A549 (cell line): ENCODE measurements around the gene SEL1L3. TPM values are rescaled to one million over a fixed set of nuclear protein-coding genes. Genes with fewer than 3 reads are reported as not detected.
"Not testable (repeated sequence)": the region's sequence is repeated elsewhere in the genome, so short reads cannot be mapped to it uniquely, and the experiment has no call there.

Source experiments
- ATAC-seq, 2 experiments: fragments of 200-7000 bp in 1 of 2; fragments of >200 bp in 1 of 2; cut with Nextera tagmentation in 1 of 2; cut with Tn5 transposase in 1 of 2; 3 replicates each; pipeline versions ENCODE4 v1.8.0 to v1.9.1; 2018 to 2020; ENCODE audit warnings: mild to moderate bottlenecking in 1 of 2, moderate library complexity in 1 of 2
- CTCF ChIA-PET: fragments of 300-600 bp; sonication (Branson Sonifier 250); formaldehyde crosslinking; extraction: SDS; loops from one replicate; lab custom pipeline; 2021; ENCODE audit warnings: antibody characterized with exemption, inconsistent platforms; lab: Yijun Ruan, JAX
- POLR2A ChIA-PET: fragments of 350-600 bp; formaldehyde crosslinking; extraction: SDS; loops from one replicate; lab custom pipeline; 2021; ENCODE audit warnings: antibody characterized with exemption, inconsistent platforms; lab: Yijun Ruan, JAX
- DNase-seq, 2 experiments: peaks; one replicate each; pipeline versions ENCODE4 v3.0.0 to v3.0.0-alpha.2; 2011 to 2016; ENCODE audit warnings: low read depth in 1 of 2, low spot score in 1 of 2
- FAIRE-seq: peaks from 2 replicates; lab custom pipeline; 2011; peaks lifted over from hg19 to GRCh38; lab: Jason Lieb, UNC
- H3K27ac ChIP-seq, 2 experiments: fragments of >200 bp; sonication (Bioruptor Twin); formaldehyde crosslinking; 3 replicates each; pipeline ENCODE4 v1.5.1; 2016 to 2017
- H3K4me1 ChIP-seq: fragments of >200 bp; sonication (Bioruptor Twin); formaldehyde crosslinking; 3 replicates; pipeline ENCODE4 v1.6.1; 2016
- H3K4me2 ChIP-seq: fragments of >200 bp; sonication (Bioruptor Twin); formaldehyde crosslinking; 3 replicates; pipeline ENCODE4 v1.6.1; 2016
- H3K4me3 ChIP-seq: fragments of >200 bp; sonication (Bioruptor Twin); formaldehyde crosslinking; 3 replicates; pipeline ENCODE4 v1.5.1; 2016
- H3K9me3 ChIP-seq: fragments of >200 bp; sonication (Bioruptor Twin); formaldehyde crosslinking; 3 replicates; pipeline ENCODE4 v1.6.1; 2016
- CEBPB ChIP-seq, 2 experiments: fragments of >200 bp in 1 of 2; sonication (Bioruptor Twin) in 1 of 2; formaldehyde crosslinking in 1 of 2; IDR thresholded peaks; 2 replicates each; pipeline ENCODE4 v1.6.1; 2012 to 2016
- CHD4 ChIP-seq: fragments of 200-600 bp; sonication (generic); IDR thresholded peaks from 2 replicates; pipeline ENCODE4 v1.6.1; 2016; ENCODE audit warnings: antibody characterized with exemption, mild to moderate bottlenecking, borderline replicate concordance
- EHMT2 ChIP-seq: fragments of 200-600 bp; sonication (generic); IDR thresholded peaks from 2 replicates; pipeline ENCODE4 v1.6.1; 2016; ENCODE audit warnings: antibody characterized with exemption, low read depth, mild to moderate bottlenecking, moderate library complexity
- EP300 ChIP-seq, 2 experiments: fragments of >200 bp; sonication (Bioruptor Twin); formaldehyde crosslinking; IDR thresholded peaks; 2 replicates in 1 of 2; 3 replicates in 1 of 2; pipeline ENCODE4 v1.6.1; 2016 to 2017
- ESRRA ChIP-seq: fragments of 150-350 bp; IDR thresholded peaks from 2 replicates; pipeline ENCODE4 v1.6.1; 2014; ENCODE audit warnings: mild to moderate bottlenecking, low read length, borderline replicate concordance
- FOSL2 ChIP-seq, 2 experiments: fragments of 450-650 bp in 1 of 2; fragments of >200 bp in 1 of 2; sonication (Bioruptor Twin) in 1 of 2; formaldehyde crosslinking; IDR thresholded peaks; 2 replicates each; pipeline versions ENCODE4 v1.5.0 to v1.6.1; 2016 to 2020; ENCODE audit warnings: mild to moderate bottlenecking in 1 of 2, moderate library complexity in 1 of 2
- JUNB ChIP-seq: fragments of >200 bp; sonication (Bioruptor Twin); formaldehyde crosslinking; IDR thresholded peaks from 2 replicates; pipeline ENCODE4 v1.6.1; 2016
- NFE2L2 ChIP-seq: fragments of 150-350 bp; conservative IDR thresholded peaks from 2 replicates; pipeline ENCODE4 v1.6.1; 2014; ENCODE audit warnings: low read length
- POLR2AphosphoS2 ChIP-seq: conservative IDR thresholded peaks from 2 replicates; pipeline ENCODE4 v1.6.1; 2012; ENCODE audit warnings: low read length, improper control_type of control experiment, inconsistent platforms
- SREBF2 ChIP-seq: fragments of 450-650 bp; IDR thresholded peaks from 2 replicates; pipeline ENCODE4 v1.6.1; 2014; ENCODE audit warnings: mild to moderate bottlenecking, moderate library complexity
- TFCP2L1 ChIP-seq: fragments of 250-450 bp; sonication (Bioruptor Pico); IDR thresholded peaks from 2 replicates; pipeline ENCODE4 v1.5.0; 2021; ENCODE audit warnings: mild to moderate bottlenecking
- ZC3H11A ChIP-seq: fragments of 450-650 bp; IDR thresholded peaks from 2 replicates; pipeline ENCODE4 v1.6.1; 2014; ENCODE audit warnings: antibody characterized with exemption, mild to moderate bottlenecking
- ZFP36 ChIP-seq: fragments of 450-650 bp; IDR thresholded peaks from 2 replicates; pipeline ENCODE4 v1.6.1; 2014; ENCODE audit warnings: borderline replicate concordance; ENCODE audit not compliant: partially characterized antibody
- ZSCAN20 ChIP-seq: fragments of 250-450 bp; sonication (Bioruptor Pico); IDR thresholded peaks from 2 replicates; pipeline ENCODE4 v1.8.0; 2022; ENCODE audit warnings: mild to moderate bottlenecking, moderate library complexity
- WGBS: methylation state at CpG from one replicate; pipeline ENCODE4 v1.1.6; 2017; ENCODE audit errors: missing lambda C conversion rate; 5-methylcytosine and 5-hydroxymethylcytosine counted together
- polyA minus RNA-seq: library from RNA; depleted of rRNA, polyadenylated mRNA; stranded (reverse); fragments of >200 nt; gene quantifications from 2 replicates; pipeline ENCODE4 v1.2.3, GENCODE V29; 2011; rRNA and poly(A)+ RNA removed
- polyA plus RNA-seq, 4 experiments: library from polyadenylated mRNA; depleted of rRNA in 3 of 4; stranded (reverse); fragments of >200 nt; fragmentation: RNase III in 1 of 4; extraction: RNeasy Plus Mini Kit Qiagen cat#74134 plus additional on column Dnase treatment in 1 of 4; gene quantifications; 2 replicates in 3 of 4; 3 replicates in 1 of 4; pipeline ENCODE4 v1.2.3, GENCODE V29; 2011 to 2017
- TF ChIP-seq, protein P1 (sequence below): IDR thresholded peaks from 2 replicates; pipeline ENCODE4 v1.6.1; 2012
- TF ChIP-seq, protein P2 (sequence below): IDR thresholded peaks from 2 replicates; pipeline ENCODE4 v1.6.1; 2012; ENCODE audit warnings: low read depth, borderline replicate concordance
- TF ChIP-seq, protein P3 (sequence below): fragments of 250-450 bp; sonication (Bioruptor Pico); IDR thresholded peaks from 2 replicates; pipeline ENCODE4 v1.5.0; 2020; ENCODE audit warnings: low read depth, mild to moderate bottlenecking, moderate library complexity
- TF ChIP-seq, protein P4 (sequence below): IDR thresholded peaks from 2 replicates; pipeline ENCODE4 v1.6.1; 2012

The SEL1L3 gene
- 27.0 and 57.4 TPM in 2 replicates for polyA plus RNA-seq (2011; rRNA removed)
- polyA plus RNA-seq (2012; cell fraction: cytosol; rRNA removed) = 5.0 and 8.5 TPM in 2 replicates
- 5.9 and 6.6 TPM in 2 replicates for polyA plus RNA-seq (2012; cell fraction: nucleus; rRNA removed)
- 24.5 to 26.1 TPM (median 25.1 TPM) in 3 replicates for polyA plus RNA-seq (2017; fragmentation: RNase III; extraction: RNeasy Plus Mini Kit Qiagen cat#74134 plus additional on column Dnase treatment)
- 27.6 and 42.3 TPM in 2 replicates for polyA minus RNA-seq

DNA sequence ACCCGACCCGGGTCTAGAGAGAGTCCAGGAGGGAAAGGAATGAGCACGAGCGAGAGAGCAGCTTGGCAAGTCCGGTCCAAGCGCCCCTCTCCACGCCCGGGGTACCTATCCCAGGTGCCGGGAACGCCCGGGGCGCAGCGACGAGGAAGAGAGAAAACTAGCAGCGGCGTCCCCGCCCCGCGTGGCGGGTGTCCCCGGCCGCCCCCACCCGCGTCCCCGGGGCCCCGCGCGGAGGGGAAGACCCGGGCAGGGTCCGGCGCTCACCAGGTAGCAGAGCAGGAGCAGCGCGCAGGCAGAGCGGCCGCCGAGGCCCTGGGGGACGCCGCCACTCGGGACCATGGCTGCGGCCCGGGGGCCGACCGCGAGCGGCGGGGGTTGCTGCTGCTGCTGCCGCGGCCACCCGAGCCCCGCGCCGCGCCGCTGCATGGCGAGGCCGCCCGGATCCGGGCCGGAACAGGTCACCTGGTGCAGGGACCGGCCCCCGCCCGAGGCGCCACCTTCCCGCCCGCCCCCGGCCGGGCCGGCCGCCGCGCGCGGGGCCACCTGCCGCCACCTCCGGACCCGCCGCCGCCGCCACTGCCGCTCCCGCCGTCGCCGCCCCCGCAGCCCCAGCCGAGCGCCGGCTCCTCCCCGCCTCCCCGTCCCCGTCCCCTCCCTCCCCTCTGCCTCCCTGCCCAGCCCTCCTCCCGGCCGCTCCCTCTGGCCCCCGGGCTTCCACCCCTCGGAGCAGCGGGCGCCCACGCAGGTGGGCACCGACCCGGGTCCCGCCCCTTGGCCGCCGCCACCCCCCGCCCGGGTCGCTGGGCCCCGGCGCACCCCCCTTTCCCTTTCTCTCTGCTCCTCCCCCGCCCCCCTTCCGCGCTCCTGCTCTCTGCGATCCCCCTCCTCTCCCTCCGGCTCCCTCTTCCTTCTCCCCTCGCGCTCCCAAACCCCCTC is at the start of gene SEL1L3:
Gene SEL1L3 (minus strand): TSS at position 578 of the 936 bp plus-strand sequence. CDS start 152 bp downstream, at position 426.
- TF ChIP-seq, protein P1, sequence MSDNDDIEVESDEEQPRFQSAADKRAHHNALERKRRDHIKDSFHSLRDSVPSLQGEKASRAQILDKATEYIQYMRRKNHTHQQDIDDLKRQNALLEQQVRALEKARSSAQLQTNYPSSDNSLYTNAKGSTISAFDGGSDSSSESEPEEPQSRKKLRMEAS = 0 out of 2 replicates have a peak, but pooled peaks have one; percentile 9
- TF ChIP-seq JUNB = no peak
- TF ChIP-seq, all 56 proteins: peak for 1
- FAIRE-seq (no peak), DNase-seq (peak; percentile 2 to 14), ATAC-seq (peak; percentile 41 to 74)
- ChIA-PET POLR2A (no interaction called here), CTCF (interaction anchor here (1.2 kb wide), 1 partner anchor 420 kb away, joined by 3 read pairs; no protein-coding TSS in a partner anchor)
- H3K4me1 ChIP-seq = peaks cover 30% of the 10 kb centered on the region
- peak within 1 kb of the TSS; percentile 89 to 97 for H3K27ac ChIP-seq
- H3K4me2 ChIP-seq = peak within 1 kb of the TSS; percentile 97
- no peaks in the 10 kb centered on the region for H3K9me3 ChIP-seq
- peak within 1 kb of the TSS; percentile 98 for H3K4me3 ChIP-seq
- WGBS = 7% methylated on average over 10 of the region's 115 CpGs

DNA sequence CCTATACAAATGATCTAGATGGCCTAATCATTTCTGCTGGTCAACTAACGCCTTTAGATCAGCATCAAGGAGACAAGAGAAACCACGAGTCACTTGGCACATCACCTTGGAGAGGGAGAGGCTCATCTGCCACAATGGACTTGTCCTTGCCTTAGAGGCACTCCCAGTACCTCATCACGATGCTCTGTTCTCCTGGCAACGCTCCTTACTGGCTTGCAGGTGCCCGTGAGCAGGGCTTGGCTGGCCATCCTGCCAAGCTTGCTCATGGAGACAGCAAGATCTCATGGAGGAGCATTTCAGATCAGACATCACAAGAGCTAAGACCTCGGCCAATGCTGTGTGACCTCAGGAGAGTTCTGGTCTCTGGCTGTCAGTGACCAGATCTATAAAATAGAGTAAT is 48.6 kb upstream of the SEL1L3 start:
- no peak overlapping the region for H3K4me3 ChIP-seq
- H3K27ac ChIP-seq = no peak overlapping the region
- no peak overlapping the region for H3K4me2 ChIP-seq
- ChIA-PET POLR2A (no interaction called here), CTCF (interaction anchor here (0.9 to 1.5 kb wide), 2 partner anchors 14 to 18 kb away, joined by 3 to 4 read pairs; no protein-coding TSS in a partner anchor)
- TF ChIP-seq ZSCAN20 (CRISPR knock-in tag) (no peak), SREBF2 (no peak), ZC3H11A (no peak), EHMT2 (no peak), TFCP2L1 (CRISPR knock-in tag) (no peak), ZFP36 (no peak), CEBPB (IDR thresholded peaks at IDR 0.05) (no peak), CHD4 (no peak), NFE2L2 (no peak)
- TF ChIP-seq, protein P2, sequence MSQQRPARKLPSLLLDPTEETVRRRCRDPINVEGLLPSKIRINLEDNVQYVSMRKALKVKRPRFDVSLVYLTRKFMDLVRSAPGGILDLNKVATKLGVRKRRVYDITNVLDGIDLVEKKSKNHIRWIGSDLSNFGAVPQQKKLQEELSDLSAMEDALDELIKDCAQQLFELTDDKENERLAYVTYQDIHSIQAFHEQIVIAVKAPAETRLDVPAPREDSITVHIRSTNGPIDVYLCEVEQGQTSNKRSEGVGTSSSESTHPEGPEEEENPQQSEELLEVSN = no peak
- TF ChIP-seq, protein P3, sequence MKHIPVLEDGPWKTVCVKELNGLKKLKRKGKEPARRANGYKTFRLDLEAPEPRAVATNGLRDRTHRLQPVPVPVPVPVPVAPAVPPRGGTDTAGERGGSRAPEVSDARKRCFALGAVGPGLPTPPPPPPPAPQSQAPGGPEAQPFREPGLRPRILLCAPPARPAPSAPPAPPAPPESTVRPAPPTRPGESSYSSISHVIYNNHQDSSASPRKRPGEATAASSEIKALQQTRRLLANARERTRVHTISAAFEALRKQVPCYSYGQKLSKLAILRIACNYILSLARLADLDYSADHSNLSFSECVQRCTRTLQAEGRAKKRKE (CRISPR knock-in tag) = no peak
- TF ChIP-seq, protein P4, sequence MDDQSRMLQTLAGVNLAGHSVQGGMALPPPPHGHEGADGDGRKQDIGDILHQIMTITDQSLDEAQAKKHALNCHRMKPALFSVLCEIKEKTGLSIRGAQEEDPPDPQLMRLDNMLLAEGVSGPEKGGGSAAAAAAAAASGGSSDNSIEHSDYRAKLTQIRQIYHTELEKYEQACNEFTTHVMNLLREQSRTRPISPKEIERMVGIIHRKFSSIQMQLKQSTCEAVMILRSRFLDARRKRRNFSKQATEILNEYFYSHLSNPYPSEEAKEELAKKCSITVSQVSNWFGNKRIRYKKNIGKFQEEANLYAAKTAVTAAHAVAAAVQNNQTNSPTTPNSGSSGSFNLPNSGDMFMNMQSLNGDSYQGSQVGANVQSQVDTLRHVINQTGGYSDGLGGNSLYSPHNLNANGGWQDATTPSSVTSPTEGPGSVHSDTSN = no peak
- ATAC-seq (no peak), DNase-seq (no peak), FAIRE-seq (no peak)
- 48% methylated on average over 6 of the region's 6 CpGs for WGBS
- H3K9me3 ChIP-seq = no peaks in the 10 kb centered on the region; the same call in 2 of the 3 replicates
- H3K4me1 ChIP-seq = peaks cover 18% of the 10 kb centered on the region; the same call in 2 of the 3 replicates

DNA sequence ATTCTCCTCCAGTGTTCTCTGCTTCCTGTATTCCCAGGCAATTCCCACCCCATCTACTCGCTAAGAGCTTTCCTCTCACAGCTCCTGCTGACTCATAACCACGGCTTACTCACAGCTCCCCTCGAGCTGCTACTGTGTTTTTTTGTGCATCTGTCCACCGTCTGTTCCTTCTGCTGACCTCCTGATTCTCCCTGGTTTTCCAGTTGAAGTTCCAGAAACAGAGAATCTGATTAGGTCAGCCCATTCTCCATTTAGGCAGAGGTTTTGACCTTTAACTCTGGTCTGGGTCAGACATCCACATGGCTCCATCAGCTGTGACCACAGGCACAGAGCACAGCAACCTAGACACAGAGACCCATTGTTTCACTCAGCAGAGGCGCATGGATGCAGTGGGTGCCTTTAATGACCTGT is 45.7 kb upstream of the SEL1L3 start:
- peak overlapping the region; percentile 52; the same call in 2 of the 3 replicates for H3K4me2 ChIP-seq
- DNase-seq (peak; percentile 39 to 54), ATAC-seq (peak; percentile 83 to 84), FAIRE-seq (no peak)
- no peak for TF ChIP-seq POLR2AphosphoS2
- TF ChIP-seq FOSL2 (IDR thresholded peaks at IDR 0.05) = no peak
- TF ChIP-seq FOSL2 (CRISPR knock-in tag; IDR thresholded peaks at IDR 0.05) = peak; percentile 21; the same call in 1 of the 2 replicates
- TF ChIP-seq EP300 (IDR thresholded peaks at IDR 0.05) = no peak
- no peak for TF ChIP-seq ESRRA
- peaks cover 10% of the 10 kb centered on the region; the same call in 1 of the 3 replicates for H3K4me1 ChIP-seq
- H3K9me3 ChIP-seq = no peaks in the 10 kb centered on the region; the same call in 2 of the 3 replicates
- 19% methylated on average over 5 of the region's 5 CpGs for WGBS
- CTCF ChIA-PET = interaction anchor here (1.2 to 2.7 kb wide), 2 partner anchors 11 to 12 kb away, joined by 4 to 5 read pairs; no protein-coding TSS in a partner anchor
- POLR2A ChIA-PET = no interaction called here
- peak overlapping the region; percentile 45 to 74; a peak in 4 of 6 replicates for H3K27ac ChIP-seq
- no peak overlapping the region for H3K4me3 ChIP-seq

DNA sequence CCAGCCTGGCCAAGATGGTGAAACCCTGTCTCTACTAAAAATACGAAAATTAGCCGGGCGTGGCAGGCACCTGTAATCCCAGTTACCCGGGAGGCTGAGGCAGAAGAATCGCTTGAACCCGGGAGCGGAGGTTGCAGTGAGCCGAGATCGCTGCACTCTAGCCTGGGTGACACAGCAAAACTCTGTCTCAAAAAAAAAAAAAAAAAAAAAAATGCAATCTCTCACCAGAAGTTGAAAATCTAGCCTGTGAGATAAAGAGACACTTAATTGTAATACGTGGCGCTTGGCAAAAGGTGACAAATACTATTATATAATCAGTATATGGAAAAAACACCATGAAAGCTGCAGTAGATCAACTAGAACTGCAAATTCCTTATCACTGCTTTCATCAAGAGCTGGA is 43.3 kb upstream of the SEL1L3 start:
- DNase-seq, H3K27ac ChIP-seq, H3K4me2 ChIP-seq, ATAC-seq, H3K9me3 ChIP-seq, POLR2A ChIA-PET, H3K4me1 ChIP-seq, H3K4me3 ChIP-seq, FAIRE-seq: not testable (repeated sequence)
- WGBS = 89% methylated on average over 11 of the region's 11 CpGs
- CTCF ChIA-PET = interaction anchor here (0.6 to 0.7 kb wide), 2 partner anchors 145 to 428 kb away, joined by 3 to 4 read pairs; no protein-coding TSS in a partner anchor
